KMS-11 (cell line): ENCODE results near the gene MDFIC2.

Experiments
- H2AFZ ChIP-seq: fragments of 200-600 bp; sonication (generic); 2 replicates; pipeline ENCODE4 v1.6.1; 2016; ENCODE audit warnings: antibody characterized with exemption, mixed run types, low read depth
- H3K27ac ChIP-seq: fragments of 200-600 bp; sonication (generic); 2 replicates; pipeline ENCODE4 v1.6.1; 2016; ENCODE audit warnings: mild to moderate bottlenecking, mixed run types
- H3K27me3 ChIP-seq: fragments of 200-600 bp; sonication (generic); 2 replicates; pipeline ENCODE4 v1.6.1; 2017; ENCODE audit warnings: mild to moderate bottlenecking, low read depth, mixed run types, moderate library complexity; ENCODE audit not compliant: insufficient read depth
- H3K36me3 ChIP-seq: fragments of 200-600 bp; sonication (generic); 2 replicates; pipeline ENCODE4 v1.6.1; 2017; ENCODE audit warnings: mild to moderate bottlenecking, mixed run types; ENCODE audit not compliant: insufficient read depth
- H3K4me1 ChIP-seq: fragments of 200-600 bp; sonication (generic); 2 replicates; pipeline ENCODE4 v1.6.1; 2016; ENCODE audit warnings: mild to moderate bottlenecking, low read depth, mixed run types; ENCODE audit not compliant: poor library complexity, severe bottlenecking
- H3K4me2 ChIP-seq: fragments of 200-600 bp; sonication (generic); 2 replicates; pipeline ENCODE4 v1.7.0; 2016; ENCODE audit warnings: mild to moderate bottlenecking, mixed run types
- H3K4me3 ChIP-seq: fragments of 200-600 bp; sonication (generic); IDR thresholded peaks from 2 replicates; pipeline ENCODE4 v1.6.1; 2017; ENCODE audit warnings: low read depth, low read length, mixed read lengths; ENCODE audit not compliant: insufficient read depth
- H3K79me2 ChIP-seq: fragments of 200-600 bp; sonication (generic); 2 replicates; pipeline ENCODE4 v1.6.1; 2016; ENCODE audit warnings: low read depth, mixed run types; ENCODE audit not compliant: insufficient read depth
- H3K9ac ChIP-seq: fragments of 200-600 bp; sonication (generic); 2 replicates; pipeline ENCODE4 v1.6.1; 2016; ENCODE audit warnings: mild to moderate bottlenecking, mixed run types
- H4K20me1 ChIP-seq: fragments of 200-600 bp; sonication (generic); 2 replicates; pipeline ENCODE4 v1.6.1; 2016; ENCODE audit warnings: mild to moderate bottlenecking, mixed run types; ENCODE audit not compliant: insufficient read depth
- CTCF ChIP-seq: fragments of 200-600 bp; sonication (generic); conservative IDR thresholded peaks from 2 replicates; pipeline ENCODE4 v1.6.1; 2017; ENCODE audit warnings: low read depth, mild to moderate bottlenecking, antibody characterized with exemption, low read length, moderate library complexity, mixed read lengths

MDFIC2 gene

GRCh38 chr3:70312336-70312735 is at the start of gene MDFIC2:
TSS of gene MDFIC2 (minus strand) at chr3:70312638. CDS start at chr3:70311973, 665 bp downstream.
- Histone ChIP-seq H3K9ac (no peak within 1 kb of the TSS), H3K4me1 (no peaks in the 10 kb centered on the region), H4K20me1 (no peaks in the 10 kb centered on the region), H3K36me3 (no peaks in the 10 kb centered on the region), H3K79me2 (no peaks in the 10 kb centered on the region), H3K4me2 (no peak within 1 kb of the TSS), H3K27me3 (no peaks in the 10 kb centered on the region), H3K27ac (no peak within 1 kb of the TSS), H3K4me3 (no peak within 1 kb of the TSS), H2AFZ (no peak within 1 kb of the TSS)
- no peak for TF ChIP-seq CTCF

- Histone ChIP-seq H3K27me3 (no peaks in the 10 kb centered on the region), H3K36me3 (no peaks in the 10 kb centered on the region), H3K4me3 (no peak overlapping the region), H2AFZ (no peak overlapping the region), H3K9ac (no peak overlapping the region), H3K4me2 (no peak overlapping the region), H3K79me2 (no peaks in the 10 kb centered on the region), H3K27ac (no peak overlapping the region), H3K4me1 (no peaks in the 10 kb centered on the region), H4K20me1 (no peaks in the 10 kb centered on the region)
- TF ChIP-seq CTCF = no peak
Measured at GRCh38 chr3:70360979-70361760, 48.7 kb upstream of the MDFIC2 start.

- Histone ChIP-seq H4K20me1 (no peaks in the 10 kb centered on the region), H3K9ac (no peak overlapping the region), H3K4me2 (no peak overlapping the region), H3K27me3 (no peaks in the 10 kb centered on the region), H3K4me1 (no peaks in the 10 kb centered on the region), H3K27ac (no peak overlapping the region), H3K4me3 (no peak overlapping the region), H3K79me2 (no peaks in the 10 kb centered on the region), H3K36me3 (no peaks in the 10 kb centered on the region), H2AFZ (no peak overlapping the region)
- no peak for TF ChIP-seq CTCF
Measured at GRCh38 chr3:70359711-70360110, 47.3 kb upstream of the MDFIC2 start.

GRCh38 chr3:70358978-70359580 is 46.6 kb upstream of the MDFIC2 start:
- Histone ChIP-seq H3K9ac (no peak overlapping the region), H3K4me3 (no peak overlapping the region), H3K36me3 (no peaks in the 10 kb centered on the region), H3K4me1 (no peaks in the 10 kb centered on the region), H2AFZ (no peak overlapping the region), H3K4me2 (no peak overlapping the region), H3K27ac (no peak overlapping the region), H4K20me1 (no peaks in the 10 kb centered on the region), H3K79me2 (no peaks in the 10 kb centered on the region), H3K27me3 (no peaks in the 10 kb centered on the region)
- TF ChIP-seq CTCF = peak; percentile 68
